Measurements from ENCODE around the gene UGT8. TPM values are rescaled to one million over a fixed set of nuclear protein-coding genes. Genes with fewer than 3 reads are reported as not detected.

Gene UGT8
- total and polyA plus RNA-seq, 4 donors = 0.78 to 1.1 (median 0.88) TPM; not detected in 1

DNA sequence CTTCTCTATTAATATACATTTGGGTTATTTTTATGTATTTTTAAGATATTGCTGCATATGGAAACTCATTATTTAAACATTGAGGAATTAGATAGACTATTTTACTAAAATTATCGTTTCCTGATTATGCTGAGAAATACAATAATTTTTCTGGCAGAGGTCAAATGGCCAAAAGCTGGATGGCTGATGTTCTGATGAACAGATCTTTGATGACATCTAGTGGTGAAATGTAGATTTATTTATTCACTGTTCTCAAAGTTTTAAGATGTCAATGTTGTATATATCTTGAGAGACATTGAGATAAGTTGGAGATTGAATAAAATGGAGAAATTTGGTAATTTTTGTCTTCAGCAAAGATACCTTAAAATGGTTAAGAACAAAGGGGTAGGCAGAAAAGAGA is 96.2 kb downstream of the UGT8 start:
- H3K27me3 ChIP-seq (ENCODE audit: control insufficient read depth in 1 of 2, insufficient read depth in 2 of 2, low read length in 1 of 2) = no peaks in the 10 kb centered on the region
- no peak overlapping the region for H3K27ac ChIP-seq (ENCODE audit: low read depth in 1 of 2, low read length in 2 of 2)
- no peaks in the 10 kb centered on the region for H3K4me1 ChIP-seq (ENCODE audit: control insufficient read depth in 1 of 2, insufficient read depth in 2 of 2, low read length in 2 of 2)
- H3K36me3 ChIP-seq (ENCODE audit: control insufficient read depth in 1 of 2, insufficient read depth in 2 of 2, low read length in 1 of 2) = no peaks in the 10 kb centered on the region
- intact Hi-C loops (cut with DNase I) = loop anchor here in 1 of 2 donors (10.0 kb wide), 1 partner anchor 310 kb away; no protein-coding TSS in a partner anchor
- DNase-seq = no peak
- H3K9me3 ChIP-seq (ENCODE audit: control insufficient read depth, low read length) = no peaks in the 10 kb centered on the region
- no peak for ATAC-seq (ENCODE audit: low FRiP score)
- H3K4me3 ChIP-seq (ENCODE audit: low read length in 2 of 2) = no peak overlapping the region
- WGBS, 2 donors = 1 to 9% methylated on average over 1 of the region's 1 CpG

DNA sequence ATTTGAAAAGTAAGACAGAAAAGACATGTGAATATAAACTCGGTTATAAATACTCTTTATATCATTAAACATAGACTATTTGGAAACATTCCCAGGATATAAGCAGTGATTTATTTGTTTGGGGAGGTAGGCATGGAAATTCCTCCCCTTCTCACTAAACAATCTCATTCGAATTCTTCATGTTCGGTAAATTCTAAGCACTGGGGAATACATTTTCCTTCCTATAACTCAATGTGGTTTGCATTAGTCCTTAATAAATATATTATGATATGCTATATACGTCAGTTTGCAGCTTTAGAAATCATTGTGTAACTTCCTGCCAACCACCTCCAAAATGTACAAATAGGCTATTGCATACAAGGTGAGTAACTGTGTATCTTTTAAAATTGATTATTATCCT is 99.6 kb downstream of the UGT8 start:
- no peak overlapping the region for H3K4me3 ChIP-seq (ENCODE audit: low read length in 2 of 2)
- no peak for ATAC-seq (ENCODE audit: low FRiP score)
- H3K27me3 ChIP-seq (ENCODE audit: control insufficient read depth in 1 of 2, insufficient read depth in 2 of 2, low read length in 1 of 2) = no peaks in the 10 kb centered on the region
- no peak overlapping the region for H3K27ac ChIP-seq (ENCODE audit: low read depth in 1 of 2, low read length in 2 of 2)
- DNase-seq = no peak
- intact Hi-C loops (cut with DNase I) = loop anchor here in 1 of 2 donors (10.0 kb wide), 1 partner anchor 313 kb away; no protein-coding TSS in a partner anchor
- H3K4me1 ChIP-seq (ENCODE audit: control insufficient read depth in 1 of 2, insufficient read depth in 2 of 2, low read length in 2 of 2) = no peaks in the 10 kb centered on the region
- 14 to 26% methylated on average over 4 of the region's 4 CpGs for WGBS, 2 donors
- H3K36me3 ChIP-seq (ENCODE audit: control insufficient read depth in 1 of 2, insufficient read depth in 2 of 2, low read length in 1 of 2) = no peaks in the 10 kb centered on the region
- no peaks in the 10 kb centered on the region for H3K9me3 ChIP-seq (ENCODE audit: control insufficient read depth, low read length)

DNA sequence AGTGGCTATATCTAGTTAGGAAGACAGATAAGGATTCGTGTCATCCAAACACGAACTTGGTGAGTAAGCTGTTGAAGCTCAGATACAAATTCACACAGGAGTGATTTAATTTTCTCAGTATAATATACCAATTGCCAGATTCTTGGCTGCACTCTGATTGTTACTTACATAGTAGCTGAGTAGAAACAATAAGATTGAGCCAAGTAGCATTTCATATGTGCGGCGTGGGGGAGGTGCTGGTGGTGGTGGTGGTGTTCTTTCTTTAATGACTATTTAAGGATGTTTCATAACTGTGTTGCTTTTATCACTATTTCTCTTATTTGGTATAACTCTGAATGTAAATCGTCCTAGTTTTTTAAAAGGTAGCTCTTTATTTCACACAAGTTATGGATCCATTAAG is 102.9 kb downstream of the UGT8 start:
- no peaks in the 10 kb centered on the region for H3K9me3 ChIP-seq (ENCODE audit: control insufficient read depth, low read length)
- WGBS, 2 donors = 66 to 69% methylated on average over 5 of the region's 5 CpGs
- H3K36me3 ChIP-seq (ENCODE audit: control insufficient read depth in 1 of 2, insufficient read depth in 2 of 2, low read length in 1 of 2) = no peaks in the 10 kb centered on the region
- ATAC-seq (ENCODE audit: low FRiP score) (no peak), DNase-seq (no peak)
- no peak overlapping the region for H3K4me3 ChIP-seq (ENCODE audit: low read length in 2 of 2)
- intact Hi-C loops (cut with DNase I) = no loop called here
- H3K27ac ChIP-seq (ENCODE audit: low read depth in 1 of 2, low read length in 2 of 2) = no peak overlapping the region
- no peaks in the 10 kb centered on the region for H3K4me1 ChIP-seq (ENCODE audit: control insufficient read depth in 1 of 2, insufficient read depth in 2 of 2, low read length in 2 of 2)
- no peaks in the 10 kb centered on the region for H3K27me3 ChIP-seq (ENCODE audit: control insufficient read depth in 1 of 2, insufficient read depth in 2 of 2, low read length in 1 of 2)

DNA sequence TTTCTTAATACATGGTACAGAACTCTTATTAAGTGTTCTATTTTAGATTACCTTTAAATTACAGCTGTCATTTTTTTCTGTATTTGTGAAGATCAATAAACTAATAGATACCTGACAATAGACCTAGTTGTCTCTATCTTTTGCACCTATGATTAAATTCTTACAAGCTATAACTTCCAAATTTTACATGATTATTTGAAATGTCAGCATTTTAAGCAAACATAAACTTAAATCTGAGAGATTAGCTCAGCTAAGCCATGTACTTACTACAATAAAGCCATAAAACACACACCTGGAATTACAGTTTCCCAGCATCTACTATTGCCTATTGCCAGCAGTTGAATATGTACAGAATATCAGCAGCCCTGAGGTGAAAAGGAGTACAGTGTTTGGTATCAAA is 118.8 kb downstream of the UGT8 start:
- intact Hi-C loops (cut with DNase I) = no loop called here
- Histone ChIP-seq H3K9me3 (ENCODE audit: control insufficient read depth, low read length) (no peaks in the 10 kb centered on the region), H3K27me3 (ENCODE audit: control insufficient read depth in 1 of 2, insufficient read depth in 2 of 2, low read length in 1 of 2) (no peaks in the 10 kb centered on the region), H3K27ac (ENCODE audit: low read depth in 1 of 2, low read length in 2 of 2) (no peak overlapping the region), H3K4me3 (ENCODE audit: low read length in 2 of 2) (no peak overlapping the region), H3K36me3 (ENCODE audit: control insufficient read depth in 1 of 2, insufficient read depth in 2 of 2, low read length in 1 of 2) (no peaks in the 10 kb centered on the region), H3K4me1 (ENCODE audit: control insufficient read depth in 1 of 2, insufficient read depth in 2 of 2, low read length in 2 of 2) (no peaks in the 10 kb centered on the region)
- no peak for ATAC-seq (ENCODE audit: low FRiP score)
- DNase-seq = no peak

DNA sequence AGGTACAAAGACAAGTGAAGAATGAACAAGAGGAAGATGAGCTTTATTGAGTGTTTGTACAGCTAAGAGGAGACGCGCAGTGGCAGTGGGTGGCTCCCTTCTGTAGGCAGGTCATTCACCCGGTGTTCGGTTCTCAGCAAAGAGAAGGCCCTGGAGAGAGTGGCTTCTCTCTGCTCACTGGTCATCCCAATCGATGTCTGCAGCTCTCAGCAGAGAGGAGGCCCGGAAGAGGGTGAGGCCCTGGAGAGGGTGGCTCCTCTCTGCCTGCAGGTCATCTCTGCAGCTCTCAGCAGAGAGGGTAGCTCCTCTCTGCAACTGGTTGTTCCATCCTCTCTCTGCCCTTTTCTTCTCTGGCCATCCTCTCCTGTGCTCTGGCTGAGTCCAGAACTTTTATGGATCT is 126.5 kb downstream of the UGT8 start:
- Histone ChIP-seq H3K36me3 (ENCODE audit: control insufficient read depth in 1 of 2, insufficient read depth in 2 of 2, low read length in 1 of 2) (no peaks in the 10 kb centered on the region), H3K27ac (ENCODE audit: low read depth in 1 of 2, low read length in 2 of 2) (no peak overlapping the region), H3K9me3 (ENCODE audit: control insufficient read depth, low read length) (peaks cover 2% of the 10 kb centered on the region), H3K4me1 (ENCODE audit: control insufficient read depth in 1 of 2, insufficient read depth in 2 of 2, low read length in 2 of 2) (no peaks in the 10 kb centered on the region), H3K4me3 (ENCODE audit: low read length in 2 of 2) (no peak overlapping the region), H3K27me3 (ENCODE audit: control insufficient read depth in 1 of 2, insufficient read depth in 2 of 2, low read length in 1 of 2) (no peaks in the 10 kb centered on the region)
- DNase-seq (no peak), ATAC-seq (ENCODE audit: low FRiP score) (no peak)
- intact Hi-C loops (cut with DNase I) = no loop called here
- WGBS, 2 donors = 59 to 67% methylated on average over 6 of the region's 6 CpGs

DNA sequence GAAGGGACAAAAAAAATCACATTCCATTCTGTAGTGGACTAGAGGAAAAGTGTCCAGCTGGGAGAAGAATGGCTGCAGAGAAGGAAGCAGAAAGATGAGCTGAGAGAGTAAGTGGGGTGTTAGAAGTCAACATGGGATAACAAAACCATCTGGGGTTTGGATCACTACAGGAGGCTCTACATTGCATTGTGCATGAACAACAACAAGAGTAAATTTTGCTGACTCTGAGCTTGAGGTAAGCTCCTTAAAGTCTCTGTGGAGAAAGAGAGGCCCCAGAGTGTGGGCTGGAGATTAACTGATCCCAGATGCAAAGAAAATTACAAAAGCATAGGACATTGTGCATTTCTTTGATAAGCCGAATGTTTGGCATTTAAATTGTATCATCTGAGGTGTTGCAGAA is 128.9 kb downstream of the UGT8 start:
- intact Hi-C loops (cut with DNase I) = no loop called here
- no peak overlapping the region for H3K27ac ChIP-seq (ENCODE audit: low read depth in 1 of 2, low read length in 2 of 2)
- H3K4me3 ChIP-seq (ENCODE audit: low read length in 2 of 2) = no peak overlapping the region
- no peak for ATAC-seq (ENCODE audit: low FRiP score)
- no peaks in the 10 kb centered on the region for H3K4me1 ChIP-seq (ENCODE audit: control insufficient read depth in 1 of 2, insufficient read depth in 2 of 2, low read length in 2 of 2)
- no peaks in the 10 kb centered on the region for H3K36me3 ChIP-seq (ENCODE audit: control insufficient read depth in 1 of 2, insufficient read depth in 2 of 2, low read length in 1 of 2)
- DNase-seq = no peak
- H3K27me3 ChIP-seq (ENCODE audit: control insufficient read depth in 1 of 2, insufficient read depth in 2 of 2, low read length in 1 of 2) = no peaks in the 10 kb centered on the region
- H3K9me3 ChIP-seq (ENCODE audit: control insufficient read depth, low read length) = peaks cover 2% of the 10 kb centered on the region
- WGBS, 2 donors = 0% methylated on average over 1 of the region's 1 CpG

Small RNA genes within 50 kb of the gene (microRNA-seq; reads per million reads assigned to microRNA genes)
- 0 reads per million in 2 donors for gene MIR577
